Globus pallidus (tissue), 1 donor: ENCODE results near the gene AZIN2.

Source experiments
- DNase-seq: peaks from one replicate; pipeline ENCODE4 v3.0.0-alpha.2; 2015; ENCODE audit warnings: low spot score

Gene AZIN2

GRCh38 chr1:33152685-33153432 is 71.9 kb downstream of the AZIN2 start:
- peak; percentile 88 for DNase-seq

- no peak for DNase-seq
Observed at GRCh38 chr1:33153650-33154049, 72.7 kb downstream of the AZIN2 start.

- DNase-seq: no peak
Observed at GRCh38 chr1:33155877-33156538, 75.1 kb downstream of the AZIN2 start.

- DNase-seq: no peak
Observed at GRCh38 chr1:33157131-33157530, 76.2 kb downstream of the AZIN2 start.

GRCh38 chr1:33158366-33158765 is 77.4 kb downstream of the AZIN2 start:
- no peak for DNase-seq

GRCh38 chr1:33159577-33159976 is 78.6 kb downstream of the AZIN2 start:
- no peak for DNase-seq

GRCh38 chr1:33161061-33161681 is 80.2 kb downstream of the AZIN2 start:
- peak; percentile 90 for DNase-seq

GRCh38 chr1:33162141-33162540 is 81.2 kb downstream of the AZIN2 start:
- DNase-seq: no peak

GRCh38 chr1:33163621-33164519 is 82.9 kb downstream of the AZIN2 start:
- DNase-seq: no peak

- no peak for DNase-seq
Observed at GRCh38 chr1:33165209-33165608, 84.3 kb downstream of the AZIN2 start.

GRCh38 chr1:33165809-33166208 is 84.9 kb downstream of the AZIN2 start:
- no peak for DNase-seq

GRCh38 chr1:33167650-33168447 is 86.9 kb downstream of the AZIN2 start:
- no peak for DNase-seq

GRCh38 chr1:33168556-33169289 is 87.8 kb downstream of the AZIN2 start:
- no peak for DNase-seq

- peak; percentile 85 for DNase-seq
Observed at GRCh38 chr1:33169290-33170055, 88.5 kb downstream of the AZIN2 start.
